Activated T-helper 2 cell treated with anti-CD3 and anti-CD28 coated beads, Interferon-gamma antibody, Interleukin-2, Interleukin-4, amounts not matched to agents 10 μg/mL and 5 μg/mL and 100 μg/mL, durations not matched to agents 14 hours and 24 hours and 36 hours (primary cell): ENCODE data around the gene WDR55. TPM values are rescaled to one million over a fixed set of nuclear protein-coding genes. Genes with fewer than 3 reads are reported as not detected.
"Not testable (repeated sequence)": the region's sequence is repeated elsewhere in the genome, so short reads cannot be mapped to it uniquely, and the experiment has no call there.

Experiments used
- DNase-seq: peaks from one replicate; pipeline ENCODE4 v3.0.0; 2021; ENCODE audit warnings: low spot score
- H3K27ac Mint-ChIP-seq: one replicate; pipeline ENCODE4 v1.8.0; 2021; ENCODE audit warnings: mixed read lengths
- H3K27me3 Mint-ChIP-seq: one replicate; pipeline ENCODE4 v1.8.0; 2021; ENCODE audit warnings: low read depth, mixed read lengths
- H3K36me3 Mint-ChIP-seq: one replicate; pipeline ENCODE4 v1.8.0; 2021; ENCODE audit warnings: low read depth, mixed read lengths
- H3K4me1 Mint-ChIP-seq: one replicate; pipeline ENCODE4 v1.8.0; 2021; ENCODE audit warnings: low read depth, mixed read lengths
- H3K4me3 Mint-ChIP-seq: one replicate; pipeline ENCODE4 v1.8.0; 2021; ENCODE audit warnings: low read depth, mild to moderate bottlenecking, moderate library complexity, mixed read lengths
- H3K9me3 Mint-ChIP-seq: one replicate; pipeline ENCODE4 v1.8.0; 2021; ENCODE audit warnings: mixed read lengths
- intact Hi-C: fragments of 100-400 bp; cut with micrococcal nuclease; formaldehyde crosslinking; loops from one replicate; pipeline ENCODE4 v1.15.1; 2023
- total RNA-seq: library from RNA; stranded (reverse); gene quantifications from 2 replicates; pipeline ENCODE4 v1.2.3, GENCODE V29; 2022

The WDR55 gene
- total RNA-seq, 1 donor from 2014 or later, result 39.1 TPM

DNA sequence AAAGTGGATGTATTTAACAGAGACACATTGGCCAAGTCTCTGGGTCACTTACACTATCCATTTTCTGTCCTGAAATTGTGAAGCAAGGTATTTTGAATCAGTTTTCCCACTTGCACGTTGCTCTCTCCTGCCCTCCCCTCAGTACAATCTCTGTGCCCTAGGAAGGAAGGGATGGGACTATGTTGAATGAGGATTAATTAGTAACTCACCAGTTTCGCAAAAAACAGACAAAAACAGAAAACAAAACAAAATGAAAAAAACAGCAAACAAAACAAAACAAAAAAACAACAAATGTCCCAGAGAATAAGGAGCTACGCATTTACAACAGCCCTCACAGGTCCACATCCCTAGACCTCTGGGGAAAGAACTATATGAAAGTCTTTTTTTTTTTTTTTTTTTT lies 30.6 kb upstream of the WDR55 start:
- H3K27ac Mint-ChIP-seq, result no peak overlapping the region
- peak overlapping the region; percentile 4 for H3K4me3 Mint-ChIP-seq
- H3K27me3 Mint-ChIP-seq, result peaks cover 12% of the 10 kb centered on the region
- H3K36me3 Mint-ChIP-seq, result no peaks in the 10 kb centered on the region
- H3K4me1 Mint-ChIP-seq, result peaks cover 29% of the 10 kb centered on the region
- no peak for DNase-seq
- H3K9me3 Mint-ChIP-seq, result no peaks in the 10 kb centered on the region
- intact Hi-C loops, result loop anchor here (10.0 kb wide), 1 partner anchor 379 kb away; no protein-coding TSS in a partner anchor

DNA sequence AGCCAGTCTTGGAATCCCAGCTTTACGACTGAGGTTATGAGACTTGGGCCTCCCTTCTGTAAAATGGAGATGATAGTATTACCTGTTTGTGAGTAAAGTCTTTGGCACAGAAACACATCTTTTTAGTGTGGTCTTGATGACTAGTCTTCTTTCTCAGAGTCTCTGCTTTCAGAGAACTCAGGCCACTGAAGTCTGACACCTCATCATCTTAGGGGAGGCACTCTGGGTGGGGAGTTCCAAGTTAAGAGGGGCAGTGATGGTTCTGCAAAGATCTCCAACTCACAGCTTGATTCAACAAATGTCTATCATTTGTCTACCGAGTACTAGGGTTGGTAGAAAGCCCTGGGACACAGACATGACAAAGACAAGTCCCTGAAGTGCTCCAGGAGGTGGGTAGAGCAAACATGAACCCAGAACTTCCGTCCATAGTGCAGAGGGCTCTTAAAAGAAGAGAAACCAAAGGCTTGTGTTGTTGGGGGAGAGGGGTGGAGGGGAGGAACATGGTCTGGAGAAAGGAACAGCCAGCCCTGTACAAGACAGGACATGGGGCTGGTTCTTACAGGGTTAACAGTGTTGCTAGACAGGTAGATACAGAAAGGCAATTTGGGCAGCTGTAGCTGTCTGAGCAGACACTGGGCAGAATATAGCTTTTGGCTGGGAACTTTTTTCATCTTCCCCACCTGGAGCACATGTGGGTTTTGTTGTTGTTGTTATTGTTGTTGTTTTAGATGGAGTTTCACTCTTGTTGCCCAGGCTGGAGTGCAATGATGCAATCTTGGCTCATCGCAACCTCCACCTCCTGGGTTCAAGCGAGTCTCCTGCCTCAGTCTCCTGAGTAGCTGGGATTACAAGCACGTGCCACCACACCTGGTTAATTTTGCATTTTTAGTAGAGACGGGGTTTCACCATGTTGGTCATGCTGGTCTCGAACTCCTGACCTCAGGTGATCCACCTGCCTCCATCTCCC lies 29.1 kb upstream of the WDR55 start:
- Mint-ChIP-seq H3K27me3 (peaks cover 12% of the 10 kb centered on the region), H3K36me3 (peaks cover 7% of the 10 kb centered on the region), H3K4me3 (no peak overlapping the region), H3K4me1 (peaks cover 33% of the 10 kb centered on the region), H3K27ac (no peak overlapping the region), H3K9me3 (no peaks in the 10 kb centered on the region)
- no peak for DNase-seq
- intact Hi-C loops, result loop anchor here (1.0 to 10.0 kb wide), 3 partner anchors 262 to 381 kb away; partner anchors contain the start of gene SLC4A9

DNA sequence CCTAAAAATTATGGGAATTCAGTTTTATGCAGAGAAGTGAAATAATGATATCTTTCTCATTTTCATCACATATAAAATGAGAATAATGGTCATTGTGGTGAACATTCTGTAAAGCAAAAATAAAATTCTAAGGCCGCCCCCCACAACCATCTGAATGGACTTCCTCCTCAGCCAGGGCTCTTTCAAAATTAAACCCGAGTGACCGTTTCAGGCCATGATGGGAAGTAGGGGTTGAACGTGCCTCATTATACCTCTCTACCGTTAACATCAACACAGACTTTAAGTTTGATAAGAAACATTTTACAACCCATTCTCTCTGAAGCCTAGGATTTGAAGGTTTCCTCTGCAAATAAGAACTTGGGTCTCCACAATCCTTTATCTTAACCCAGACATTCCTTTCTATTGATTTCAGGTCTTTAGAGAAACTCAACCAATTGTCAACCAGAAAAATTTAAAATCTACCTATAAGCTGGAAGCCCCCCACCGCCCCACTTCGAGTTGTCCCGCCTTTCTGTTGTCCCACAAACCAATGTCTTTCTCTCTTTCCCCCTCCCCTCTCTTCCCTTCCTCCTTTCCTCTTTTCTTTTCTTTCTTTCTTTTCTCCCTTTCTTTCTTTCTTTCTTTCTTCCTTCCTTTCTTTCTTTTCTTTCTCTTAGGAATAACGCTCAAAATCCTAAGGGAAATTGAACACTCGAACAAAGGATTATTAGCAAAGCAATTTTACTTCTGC lies 27.2 kb upstream of the WDR55 start:
- intact Hi-C loops, result loop anchor here (2.0 to 10.0 kb wide), 6 partner anchors 53 to 383 kb away; partner anchors contain the start of genes ANKHD1, HARS1, HARS2 and SLC4A9
- peaks cover 4% of the 10 kb centered on the region for H3K27me3 Mint-ChIP-seq
- peaks cover 39% of the 10 kb centered on the region for H3K4me1 Mint-ChIP-seq
- DNase-seq, result no peak
- H3K9me3 Mint-ChIP-seq, result no peaks in the 10 kb centered on the region
- H3K27ac Mint-ChIP-seq, result no peak overlapping the region
- H3K4me3 Mint-ChIP-seq, result no peak overlapping the region
- peaks cover 22% of the 10 kb centered on the region for H3K36me3 Mint-ChIP-seq

DNA sequence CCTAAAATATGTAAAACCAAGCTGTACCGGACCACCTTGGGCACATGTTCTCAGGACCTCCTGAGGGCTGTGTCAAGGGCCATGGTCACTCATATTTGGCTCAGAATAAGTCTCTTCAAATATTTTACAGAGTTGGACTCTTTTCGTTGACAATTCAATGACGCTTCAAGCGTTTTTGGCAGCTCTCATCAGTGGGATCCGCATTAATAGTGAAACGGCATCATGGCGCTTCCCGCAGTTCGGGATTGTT lies 25.9 kb upstream of the WDR55 start:
- peaks cover 29% of the 10 kb centered on the region for H3K4me1 Mint-ChIP-seq
- intact Hi-C loops, result loop anchor here (1.0 to 10.0 kb wide), 10 partner anchors 8 to 384 kb away; partner anchors contain the start of genes ANKHD1, APBB3, EIF4EBP3 and HARS1
- H3K4me3 Mint-ChIP-seq, result peak overlapping the region; percentile 94
- H3K27me3 Mint-ChIP-seq, DNase-seq, H3K9me3 Mint-ChIP-seq: not testable (repeated sequence)
- H3K36me3 Mint-ChIP-seq, result peaks cover 33% of the 10 kb centered on the region
- H3K27ac Mint-ChIP-seq, result peak overlapping the region; percentile 93

DNA sequence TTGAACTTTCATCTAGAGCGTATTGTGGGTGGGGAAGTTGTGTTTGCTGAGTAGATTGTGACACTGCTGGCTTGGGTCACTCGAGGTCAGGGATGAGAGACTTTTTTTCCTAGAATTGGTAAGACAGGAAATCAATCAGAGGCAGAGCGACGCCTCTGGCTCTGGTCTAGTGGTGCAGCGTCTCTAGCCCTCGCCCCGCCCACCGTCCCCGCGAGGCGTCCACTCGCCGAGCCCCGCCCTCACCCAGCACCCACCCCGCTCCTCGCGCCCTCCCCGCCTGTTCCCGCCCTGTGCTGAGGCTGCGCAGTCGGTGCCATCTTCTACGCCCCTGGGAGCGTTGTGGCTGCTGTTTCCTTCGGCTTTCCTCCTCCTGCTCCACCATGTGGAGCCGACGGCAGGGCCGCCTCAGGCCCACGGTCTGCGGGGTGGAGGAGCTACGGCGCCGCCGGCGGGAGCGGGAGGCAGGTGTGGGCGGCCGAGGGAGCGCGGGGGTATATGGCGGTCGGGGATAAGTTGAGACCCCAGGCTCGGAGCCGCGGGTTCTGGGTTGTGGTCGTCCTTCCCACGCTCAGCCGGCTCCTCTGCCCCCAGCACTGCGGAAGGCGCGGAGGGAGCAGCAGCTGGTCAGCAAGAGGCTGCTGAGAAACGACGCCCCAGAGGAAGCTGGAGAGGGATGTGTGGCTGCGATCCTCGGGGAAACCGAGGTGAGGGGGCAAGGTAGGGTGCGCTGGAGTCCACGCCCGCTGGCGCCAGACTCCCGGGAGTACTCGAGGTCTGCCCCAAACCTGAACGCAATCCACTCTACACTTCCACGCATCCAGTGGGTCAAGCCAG lies 25.3 kb upstream of the WDR55 start, which contains the start of gene TMCO6:
Gene TMCO6, plus strand, starts transcription at position 304 of the 834 bp plus-strand sequence. Its CDS starts 77 bp downstream, at position 381.
- peak within 1 kb of the TSS; percentile 93 for H3K27ac Mint-ChIP-seq
- no peaks in the 10 kb centered on the region for H3K27me3 Mint-ChIP-seq
- H3K9me3 Mint-ChIP-seq, result no peaks in the 10 kb centered on the region
- peak within 1 kb of the TSS; percentile 94 for H3K4me3 Mint-ChIP-seq
- intact Hi-C loops, result loop anchor here (1.0 to 10.0 kb wide), 10 partner anchors 8 to 385 kb away; partner anchors contain the start of genes ANKHD1, APBB3, EIF4EBP3 and HARS1
- peak; percentile 93 for DNase-seq
- H3K4me1 Mint-ChIP-seq, result peaks cover 26% of the 10 kb centered on the region
- peaks cover 39% of the 10 kb centered on the region for H3K36me3 Mint-ChIP-seq

DNA sequence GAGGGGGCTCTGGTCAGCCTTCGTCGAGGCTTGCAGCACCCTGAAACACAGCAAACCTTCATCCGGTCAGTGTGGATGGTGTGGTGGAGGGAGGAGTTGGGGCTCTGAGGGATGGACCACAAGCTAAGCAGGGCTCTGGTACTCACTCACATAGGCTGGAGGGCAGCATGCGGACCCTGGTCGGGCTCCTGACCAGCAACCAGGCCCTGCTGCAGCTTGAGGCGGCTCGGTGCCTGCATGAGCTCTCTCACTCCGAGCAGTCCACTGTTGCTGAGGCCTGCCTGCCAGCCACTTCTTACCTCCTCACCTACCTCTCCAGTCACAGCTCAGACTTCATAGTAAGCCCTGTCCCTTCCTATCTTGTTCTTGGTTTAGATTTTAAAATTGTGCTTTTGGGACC lies 23.0 kb upstream of the WDR55 start:
- Mint-ChIP-seq H3K9me3 (no peaks in the 10 kb centered on the region), H3K27me3 (no peaks in the 10 kb centered on the region), H3K36me3 (peaks cover 58% of the 10 kb centered on the region), H3K4me1 (peaks cover 34% of the 10 kb centered on the region), H3K4me3 (no peak overlapping the region), H3K27ac (no peak overlapping the region)
- no peak for DNase-seq
- intact Hi-C loops, result no loop called here

DNA sequence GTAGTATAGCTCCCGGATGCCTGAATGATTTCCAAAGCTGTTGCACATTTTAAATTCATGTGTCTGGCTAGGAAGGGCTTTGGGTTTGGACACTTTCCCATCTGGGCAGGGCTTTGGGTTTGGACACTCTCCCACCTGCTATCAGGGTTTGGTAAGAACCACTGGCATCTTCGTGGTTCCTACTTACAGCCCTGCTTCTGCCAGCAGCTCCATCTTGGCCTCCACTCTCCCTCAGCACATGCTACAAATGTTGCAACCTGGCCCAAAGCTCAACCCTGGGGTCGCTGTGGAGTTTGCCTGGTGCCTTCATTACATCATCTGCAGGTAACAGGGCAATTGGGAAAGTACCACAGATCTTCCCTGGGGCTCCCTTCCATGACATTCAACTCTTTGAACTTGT lies 22.0 kb upstream of the WDR55 start:
- intact Hi-C loops, result no loop called here
- H3K4me3 Mint-ChIP-seq, result no peak overlapping the region
- no peaks in the 10 kb centered on the region for H3K9me3 Mint-ChIP-seq
- no peaks in the 10 kb centered on the region for H3K27me3 Mint-ChIP-seq
- H3K36me3 Mint-ChIP-seq, result peaks cover 67% of the 10 kb centered on the region
- H3K4me1 Mint-ChIP-seq, result peaks cover 34% of the 10 kb centered on the region
- no peak for DNase-seq
- H3K27ac Mint-ChIP-seq, result no peak overlapping the region

DNA sequence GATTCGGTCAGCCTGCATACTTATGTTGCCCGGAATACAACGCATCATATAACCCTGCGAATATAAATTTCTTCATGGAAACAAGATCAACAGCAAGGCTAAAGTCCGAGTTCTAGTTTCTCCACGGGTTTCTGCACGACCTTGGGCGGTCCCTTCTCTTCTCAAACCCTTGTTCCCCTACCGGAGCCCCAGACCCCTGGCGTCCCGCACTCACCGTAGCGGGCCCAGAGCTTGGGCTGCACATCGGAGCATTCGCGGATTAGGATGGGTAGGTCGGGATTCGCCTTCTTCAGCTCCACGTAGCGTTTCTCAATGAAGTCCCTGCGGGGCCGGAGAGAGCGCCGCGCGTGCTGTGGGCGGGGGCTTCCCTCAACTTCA lies 17.7 kb upstream of the WDR55 start:
- H3K4me3 Mint-ChIP-seq, result peak overlapping the region; percentile 99
- DNase-seq, result no peak
- peak overlapping the region; percentile 99 for H3K27ac Mint-ChIP-seq
- no peaks in the 10 kb centered on the region for H3K9me3 Mint-ChIP-seq
- peaks cover 72% of the 10 kb centered on the region for H3K36me3 Mint-ChIP-seq
- intact Hi-C loops, result loop anchor here (1.0 to 5.0 kb wide), 6 partner anchors 8 to 915 kb away; partner anchors contain the start of genes ANKHD1, HARS1, HARS2 and TMCO6
- H3K4me1 Mint-ChIP-seq, result peaks cover 21% of the 10 kb centered on the region
- no peaks in the 10 kb centered on the region for H3K27me3 Mint-ChIP-seq

DNA sequence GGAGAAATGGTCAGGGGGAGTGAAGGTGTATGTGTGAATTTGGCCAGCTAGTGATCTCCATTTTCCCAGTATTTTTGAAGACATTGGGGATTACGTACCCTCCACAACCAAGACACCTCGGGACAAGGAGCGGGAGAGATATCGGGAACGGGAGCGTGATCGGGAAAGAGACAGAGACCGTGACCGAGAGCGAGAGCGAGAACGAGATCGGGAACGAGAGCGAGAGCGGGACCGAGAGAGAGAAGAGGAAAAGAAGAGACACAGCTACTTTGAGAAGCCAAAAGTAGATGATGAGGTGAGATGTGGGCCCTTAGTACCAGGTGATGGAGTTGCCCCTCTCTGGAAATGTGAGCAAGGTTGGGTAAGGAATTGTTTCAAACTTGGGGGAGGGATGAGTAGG lies 5.8 kb upstream of the WDR55 start:
- intact Hi-C loops, result no loop called here
- DNase-seq, result no peak
- H3K27ac Mint-ChIP-seq, result no peak overlapping the region
- no peak overlapping the region for H3K4me3 Mint-ChIP-seq
- peaks cover 82% of the 10 kb centered on the region for H3K36me3 Mint-ChIP-seq
- peaks cover 9% of the 10 kb centered on the region for H3K4me1 Mint-ChIP-seq
- no peaks in the 10 kb centered on the region for H3K9me3 Mint-ChIP-seq
- no peaks in the 10 kb centered on the region for H3K27me3 Mint-ChIP-seq

DNA sequence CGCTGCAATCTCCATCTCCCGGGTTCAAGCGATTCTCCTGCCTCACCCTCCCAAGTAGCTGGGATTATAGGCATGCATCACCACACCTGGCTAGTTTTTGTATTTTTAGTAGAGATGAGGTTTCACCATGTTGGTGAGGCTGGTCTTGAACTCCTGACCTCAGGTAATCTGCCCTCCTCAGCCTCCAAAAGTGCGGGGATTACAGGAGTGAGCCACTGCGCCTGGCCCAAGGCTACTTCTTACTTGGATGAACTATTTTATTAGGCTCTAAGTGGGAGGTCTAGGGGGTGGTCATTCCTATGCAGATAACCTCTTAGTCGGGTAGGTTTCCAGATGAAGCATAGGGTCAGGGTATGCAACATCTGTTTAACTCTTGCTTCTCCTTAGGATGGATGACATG lies 4.3 kb upstream of the WDR55 start:
- H3K4me1 Mint-ChIP-seq, result peaks cover 12% of the 10 kb centered on the region
- H3K27me3 Mint-ChIP-seq, H3K4me3 Mint-ChIP-seq, H3K9me3 Mint-ChIP-seq, DNase-seq, intact Hi-C loops, H3K27ac Mint-ChIP-seq: not testable (repeated sequence)
- peaks cover 75% of the 10 kb centered on the region for H3K36me3 Mint-ChIP-seq

DNA sequence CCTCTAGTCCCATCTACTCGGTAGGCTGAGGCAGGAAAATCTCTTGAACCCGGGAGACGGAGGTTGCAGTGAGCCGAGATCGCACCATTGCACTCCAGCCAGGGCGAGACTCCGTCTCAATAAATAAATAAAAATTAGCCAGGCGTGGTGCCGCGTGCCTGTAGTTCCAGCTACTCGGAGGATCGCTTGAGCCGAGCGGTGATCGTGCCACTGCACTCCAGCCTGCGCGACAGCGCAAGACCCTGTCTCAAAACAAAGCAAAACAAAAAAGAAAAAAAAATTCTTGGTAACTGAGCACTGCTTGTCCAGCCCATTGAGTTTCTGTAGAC lies 710 bp upstream of the WDR55 start:
- no peak for DNase-seq
- Mint-ChIP-seq H3K27ac (no peak overlapping the region), H3K36me3 (peaks cover 75% of the 10 kb centered on the region), H3K4me3 (peak overlapping the region; percentile 99), H3K9me3 (no peaks in the 10 kb centered on the region), H3K4me1 (peaks cover 25% of the 10 kb centered on the region), H3K27me3 (no peaks in the 10 kb centered on the region)
- intact Hi-C loops, result loop anchor here (1.0 kb wide), 4 partner anchors 17 to 47 kb away; partner anchors contain the start of genes HARS1, HARS2, IK and NDUFA2

DNA sequence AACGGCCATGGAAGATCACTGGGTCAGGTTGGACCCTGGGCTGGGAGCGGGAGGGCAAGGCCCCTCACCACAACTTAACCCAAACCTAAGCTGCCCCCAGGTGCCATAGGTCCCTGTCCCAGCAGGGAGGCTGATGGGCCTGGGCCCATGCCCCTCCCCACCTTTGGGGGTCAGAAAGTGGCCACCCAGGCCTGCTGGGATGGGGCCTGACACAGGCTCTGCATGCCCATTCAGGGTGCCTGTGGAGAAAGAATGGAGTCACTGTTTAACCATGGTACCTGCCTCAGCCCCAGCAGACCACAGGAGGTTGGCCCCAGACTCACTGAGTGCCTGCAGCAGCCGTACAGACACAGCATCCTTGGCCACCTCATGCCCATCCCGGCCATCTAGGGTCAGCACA lies 6.3 kb downstream of the WDR55 start:
- DNase-seq, intact Hi-C loops, H3K27ac Mint-ChIP-seq, H3K27me3 Mint-ChIP-seq, H3K4me3 Mint-ChIP-seq, H3K9me3 Mint-ChIP-seq: not testable (repeated sequence)
- peaks cover 80% of the 10 kb centered on the region for H3K36me3 Mint-ChIP-seq
- H3K4me1 Mint-ChIP-seq, result peaks cover 15% of the 10 kb centered on the region
